Sigmoid colon (tissue), 4 donors: Measurements from ENCODE around the gene DLGAP3.

Source experiments
- EP300 ChIP-seq, 4 donors: sonication (generic); formaldehyde crosslinking; IDR thresholded peaks; one replicate each; pipeline ENCODE4 v1.6.1; 2017; ENCODE audit warnings: antibody characterized with exemption in 4 of 4
- POLR2A ChIP-seq, 2 donors: fragments of 450-650 bp; IDR thresholded peaks; one replicate each; pipeline ENCODE4 v1.6.1; 2016; ENCODE audit warnings: antibody characterized with exemption in 2 of 2, mild to moderate bottlenecking in 2 of 2, moderate library complexity in 2 of 2
- POLR2AphosphoS5 ChIP-seq, 4 donors: sonication (generic); formaldehyde crosslinking; IDR thresholded peaks; one replicate each; pipeline ENCODE4 v1.6.1; 2017; ENCODE audit warnings: antibody characterized with exemption in 4 of 4
- TF ChIP-seq, protein P1 (sequence below), 4 experiments: fragments of 450-650 bp in 3 of 4; fragments of 200-600 bp in 1 of 4; IDR thresholded peaks; one replicate each; pipeline ENCODE4 v1.5.1; 2016 to 2019; ENCODE audit warnings: antibody characterized with exemption in 4 of 4, mild to moderate bottlenecking in 3 of 4, moderate library complexity in 2 of 4

DNA sequence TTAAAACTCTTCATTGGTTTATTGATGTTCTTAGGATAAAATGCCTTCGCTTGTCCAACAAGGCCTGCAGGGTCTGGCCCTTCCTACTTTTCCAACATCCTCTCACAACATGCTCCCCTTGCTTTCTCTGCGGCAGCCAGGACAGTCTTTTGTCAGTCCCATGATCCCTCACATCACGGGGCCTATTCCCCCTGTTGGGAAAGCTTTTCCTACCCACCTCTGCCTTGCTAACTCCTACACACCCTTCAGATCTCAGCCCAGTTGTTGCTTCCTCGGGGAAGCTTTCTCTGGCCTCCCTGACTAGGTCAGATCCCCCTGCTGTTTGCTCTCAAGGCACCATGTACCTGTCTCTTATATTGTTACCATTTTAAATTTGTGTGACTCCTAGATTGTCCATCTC lies 19.0 kb downstream of the DLGAP3 start:
- TF ChIP-seq, protein P1, sequence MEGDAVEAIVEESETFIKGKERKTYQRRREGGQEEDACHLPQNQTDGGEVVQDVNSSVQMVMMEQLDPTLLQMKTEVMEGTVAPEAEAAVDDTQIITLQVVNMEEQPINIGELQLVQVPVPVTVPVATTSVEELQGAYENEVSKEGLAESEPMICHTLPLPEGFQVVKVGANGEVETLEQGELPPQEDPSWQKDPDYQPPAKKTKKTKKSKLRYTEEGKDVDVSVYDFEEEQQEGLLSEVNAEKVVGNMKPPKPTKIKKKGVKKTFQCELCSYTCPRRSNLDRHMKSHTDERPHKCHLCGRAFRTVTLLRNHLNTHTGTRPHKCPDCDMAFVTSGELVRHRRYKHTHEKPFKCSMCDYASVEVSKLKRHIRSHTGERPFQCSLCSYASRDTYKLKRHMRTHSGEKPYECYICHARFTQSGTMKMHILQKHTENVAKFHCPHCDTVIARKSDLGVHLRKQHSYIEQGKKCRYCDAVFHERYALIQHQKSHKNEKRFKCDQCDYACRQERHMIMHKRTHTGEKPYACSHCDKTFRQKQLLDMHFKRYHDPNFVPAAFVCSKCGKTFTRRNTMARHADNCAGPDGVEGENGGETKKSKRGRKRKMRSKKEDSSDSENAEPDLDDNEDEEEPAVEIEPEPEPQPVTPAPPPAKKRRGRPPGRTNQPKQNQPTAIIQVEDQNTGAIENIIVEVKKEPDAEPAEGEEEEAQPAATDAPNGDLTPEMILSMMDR (IDR thresholded peaks at IDR 0.05) = no peak
- no peak for TF ChIP-seq EP300 (IDR thresholded peaks at IDR 0.05)
- no peak for TF ChIP-seq POLR2A (IDR thresholded peaks at IDR 0.05)
- no peak for TF ChIP-seq POLR2AphosphoS5 (IDR thresholded peaks at IDR 0.05)
